NCI-H1092 (cell line): Measurements from ENCODE around the gene NOXO1.
A peak's percentile ranks its signal among the peaks of the same experiment; 100 is the strongest.

ENCODE experiments used
- DNase-seq: peaks from one replicate; lab custom pipeline; 2025; lab: John Stamatoyannopoulos, UW

NOXO1 gene

DNA sequence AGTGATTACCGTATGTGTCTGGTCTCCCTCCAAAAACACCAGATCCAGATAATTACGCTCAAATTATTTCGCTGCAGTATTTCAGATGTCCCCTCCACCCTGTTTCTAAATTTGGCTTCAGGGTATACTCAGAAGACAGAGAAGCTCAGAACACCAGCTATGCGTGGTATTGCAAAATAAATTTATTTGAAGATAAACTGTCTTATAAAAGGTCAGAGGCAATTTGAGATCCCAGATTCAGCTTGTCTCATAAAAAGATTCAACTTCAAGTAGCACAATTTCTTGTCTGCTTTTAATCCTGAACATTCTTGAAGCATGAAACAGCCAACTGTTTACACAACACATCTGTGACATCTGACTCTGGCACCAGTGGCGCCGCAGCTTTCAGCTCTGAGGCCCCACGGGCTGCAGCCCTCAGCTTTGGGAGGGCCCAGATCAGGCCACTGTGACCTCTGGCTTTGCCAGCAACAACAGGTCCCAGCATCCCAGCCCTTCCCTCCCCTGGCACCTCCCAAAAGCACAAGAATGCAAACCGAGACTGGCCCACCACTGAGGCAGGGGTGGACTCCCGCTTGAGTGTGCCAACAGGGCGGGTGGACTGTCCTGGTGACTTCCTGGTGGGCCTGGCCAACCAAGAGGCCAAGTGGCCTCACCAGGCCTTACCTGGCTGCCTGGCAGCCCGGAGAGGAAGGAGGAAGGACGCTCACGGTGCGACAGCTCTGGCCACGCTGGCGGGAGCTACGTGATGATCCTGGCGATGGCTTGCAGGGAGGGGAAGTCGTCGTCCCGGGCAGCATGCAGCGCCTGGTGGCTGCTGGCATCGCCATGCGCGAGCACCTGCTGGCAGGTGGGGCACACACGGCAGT lies 16.5 kb upstream of the NOXO1 start:
- DNase-seq = no peak

DNA sequence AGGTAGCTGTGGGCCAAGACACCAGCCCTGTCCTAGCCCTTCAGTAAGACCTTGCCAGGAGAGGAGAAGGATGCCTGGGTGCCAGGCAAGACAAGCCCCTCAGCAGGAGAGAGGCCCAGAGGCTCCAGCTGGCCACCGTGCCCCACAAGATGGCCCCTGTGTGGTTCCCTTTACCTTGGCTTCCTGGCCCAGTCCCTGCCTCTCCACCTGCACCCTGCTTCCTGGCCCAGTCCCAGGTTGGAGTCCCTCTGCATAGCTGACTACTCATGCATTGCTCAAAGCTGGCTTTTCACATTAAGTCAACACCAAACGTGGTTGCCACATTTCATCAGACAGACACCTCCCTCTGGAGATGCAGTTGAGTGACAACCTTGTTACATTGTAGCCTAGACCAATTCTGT lies 12.5 kb upstream of the NOXO1 start:
- no peak for DNase-seq

DNA sequence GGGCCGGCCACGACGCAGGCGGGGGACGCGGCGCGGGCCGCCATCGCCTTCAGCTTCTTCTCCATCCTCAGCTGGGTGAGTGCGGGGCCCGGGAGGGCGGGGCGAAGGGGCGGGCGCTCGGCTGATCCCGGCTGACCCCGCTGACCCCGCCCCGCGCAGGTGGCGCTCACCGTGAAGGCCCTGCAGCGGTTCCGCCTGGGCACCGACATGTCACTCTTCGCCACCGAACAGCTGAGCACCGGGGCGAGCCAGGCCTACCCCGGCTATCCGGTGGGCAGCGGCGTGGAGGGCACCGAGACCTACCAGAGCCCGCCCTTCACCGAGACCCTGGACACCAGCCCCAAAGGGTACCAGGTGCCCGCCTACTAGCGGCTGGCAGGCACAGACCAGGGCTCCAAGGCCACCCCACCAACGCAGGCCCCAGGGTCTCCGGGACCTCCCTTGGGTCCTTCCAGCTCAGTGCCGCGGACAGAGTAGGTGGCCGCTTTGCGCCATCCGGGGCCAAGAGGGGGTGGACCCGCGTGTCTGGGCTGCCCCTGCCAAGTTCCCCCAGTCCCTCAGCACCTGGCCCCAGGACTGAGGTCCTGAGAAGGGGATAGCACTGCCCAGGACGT lies 11.5 kb upstream of the NOXO1 start:
- no peak for DNase-seq

DNA sequence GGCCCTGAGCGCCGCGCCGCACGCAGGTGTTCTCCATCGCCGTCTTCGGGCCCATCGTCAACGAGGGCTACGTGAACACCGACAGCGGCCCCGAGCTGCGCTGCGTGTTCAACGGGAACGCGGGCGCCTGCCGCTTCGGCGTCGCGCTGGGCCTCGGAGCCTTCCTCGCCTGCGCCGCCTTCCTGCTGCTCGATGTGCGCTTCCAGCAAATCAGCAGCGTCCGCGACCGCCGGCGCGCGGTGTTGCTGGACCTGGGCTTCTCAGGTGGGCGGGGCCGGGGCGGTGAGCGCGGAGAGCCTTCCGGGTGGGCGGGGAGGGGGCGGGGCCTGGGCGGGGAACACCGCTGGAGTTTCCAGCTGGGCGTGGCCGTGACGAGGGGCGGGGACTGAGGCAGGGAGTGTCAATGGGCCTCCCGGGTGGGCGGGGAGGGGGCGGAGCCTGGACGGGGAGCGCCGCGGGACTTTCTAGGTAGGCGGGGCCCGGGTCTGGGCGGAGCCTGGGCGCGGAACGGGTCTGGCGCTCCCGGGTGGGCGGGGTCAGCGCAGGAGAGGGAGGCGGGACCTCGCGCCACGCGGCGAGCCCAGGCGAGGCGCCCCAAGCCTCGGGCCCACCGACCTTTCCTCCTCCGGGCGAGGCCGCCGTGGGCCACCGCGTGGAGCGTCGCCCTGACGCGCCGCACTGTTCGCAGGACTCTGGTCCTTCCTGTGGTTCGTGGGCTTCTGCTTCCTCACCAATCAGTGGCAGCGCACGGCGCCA lies 10.9 kb upstream of the NOXO1 start:
- no peak for DNase-seq

DNA sequence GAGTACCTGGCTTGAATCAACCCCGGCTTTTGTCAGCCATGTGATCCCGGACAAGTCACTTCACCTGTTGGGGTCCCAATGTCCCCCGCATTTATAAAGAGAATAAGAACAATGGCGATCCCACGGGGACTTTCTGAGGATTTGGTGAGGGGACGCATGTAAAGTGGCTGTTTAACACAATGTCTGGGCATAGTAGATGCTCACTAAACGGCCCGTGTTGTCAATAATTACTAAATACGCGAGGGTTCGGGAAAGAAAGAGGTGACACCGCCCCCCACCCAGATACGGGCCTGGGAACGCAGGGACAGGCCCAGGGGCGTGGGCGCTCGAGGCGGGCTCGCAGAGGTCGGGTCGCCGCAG lies 10.3 kb upstream of the NOXO1 start:
- no peak for DNase-seq

DNA sequence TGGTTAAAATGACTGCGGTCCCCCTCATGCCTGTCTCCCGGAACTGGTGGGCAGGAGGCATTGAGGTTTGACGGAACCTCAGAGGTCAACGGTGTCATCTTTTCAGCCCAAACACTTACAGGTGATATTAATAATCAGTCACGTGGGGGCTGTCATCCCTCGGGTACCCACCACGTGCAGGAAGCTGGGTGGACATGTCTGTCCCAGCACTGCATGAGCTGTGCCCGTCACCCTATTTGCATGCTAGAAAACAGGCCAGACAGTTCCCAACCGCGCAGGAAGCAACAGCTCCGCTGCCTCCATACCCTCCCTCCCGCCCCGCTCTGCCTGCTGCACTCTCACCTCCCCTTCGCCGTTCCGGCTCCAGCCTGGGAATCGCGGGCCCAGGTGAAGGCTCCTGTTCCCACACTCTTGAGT lies 9.9 kb upstream of the NOXO1 start:
- DNase-seq = no peak

DNA sequence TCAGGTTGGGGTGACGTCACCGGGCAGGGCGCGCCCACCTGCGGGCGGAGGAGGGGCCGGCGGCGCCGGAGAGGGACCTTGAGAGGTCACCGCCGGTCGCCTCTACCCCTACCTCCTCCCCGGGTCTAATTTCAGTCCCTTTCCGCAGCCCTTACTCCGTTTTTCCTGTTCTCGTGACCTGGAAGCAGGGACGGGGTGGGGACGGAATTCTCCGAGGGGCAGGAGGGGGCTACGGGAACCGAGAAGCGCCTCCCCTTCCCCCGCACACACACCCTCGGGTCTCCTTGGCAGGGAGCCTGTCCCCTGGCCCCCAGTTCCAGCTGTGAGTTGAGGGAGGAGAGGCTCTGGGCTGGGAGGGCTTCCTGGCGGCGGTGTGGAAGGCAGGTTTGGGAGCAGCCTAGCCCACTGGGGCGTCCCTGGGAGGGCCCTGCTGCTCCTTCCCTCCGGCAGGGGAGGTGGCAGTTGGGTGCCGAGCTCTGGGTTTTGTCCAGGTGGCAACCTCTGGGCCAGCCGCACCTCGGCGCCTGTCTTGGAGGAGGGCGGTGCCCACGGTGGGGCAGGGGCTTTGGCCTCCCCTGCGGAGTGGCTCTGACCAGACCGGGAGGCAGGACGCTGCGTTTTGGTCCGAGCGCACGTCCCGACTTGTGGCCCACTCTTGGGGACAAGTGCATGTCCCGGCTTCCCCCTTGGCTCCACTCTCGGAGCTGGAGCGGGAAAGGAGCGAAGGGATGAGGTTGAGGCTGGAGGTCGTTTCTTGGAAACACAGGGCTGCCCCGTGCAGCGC lies 9.3 kb upstream of the NOXO1 start:
- DNase-seq = no peak

DNA sequence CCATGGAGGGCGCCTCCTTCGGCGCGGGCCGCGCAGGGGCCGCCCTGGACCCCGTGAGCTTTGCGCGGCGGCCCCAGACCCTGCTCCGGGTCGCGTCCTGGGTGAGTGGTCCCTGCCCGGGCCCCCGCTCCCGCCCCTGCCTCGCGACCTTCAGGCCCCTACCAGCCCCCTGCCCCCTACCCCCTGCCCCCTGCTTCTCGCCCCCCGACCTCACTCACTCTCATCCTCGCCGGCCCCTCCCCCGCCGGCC lies 8.8 kb upstream of the NOXO1 start:
- DNase-seq = no peak

DNA sequence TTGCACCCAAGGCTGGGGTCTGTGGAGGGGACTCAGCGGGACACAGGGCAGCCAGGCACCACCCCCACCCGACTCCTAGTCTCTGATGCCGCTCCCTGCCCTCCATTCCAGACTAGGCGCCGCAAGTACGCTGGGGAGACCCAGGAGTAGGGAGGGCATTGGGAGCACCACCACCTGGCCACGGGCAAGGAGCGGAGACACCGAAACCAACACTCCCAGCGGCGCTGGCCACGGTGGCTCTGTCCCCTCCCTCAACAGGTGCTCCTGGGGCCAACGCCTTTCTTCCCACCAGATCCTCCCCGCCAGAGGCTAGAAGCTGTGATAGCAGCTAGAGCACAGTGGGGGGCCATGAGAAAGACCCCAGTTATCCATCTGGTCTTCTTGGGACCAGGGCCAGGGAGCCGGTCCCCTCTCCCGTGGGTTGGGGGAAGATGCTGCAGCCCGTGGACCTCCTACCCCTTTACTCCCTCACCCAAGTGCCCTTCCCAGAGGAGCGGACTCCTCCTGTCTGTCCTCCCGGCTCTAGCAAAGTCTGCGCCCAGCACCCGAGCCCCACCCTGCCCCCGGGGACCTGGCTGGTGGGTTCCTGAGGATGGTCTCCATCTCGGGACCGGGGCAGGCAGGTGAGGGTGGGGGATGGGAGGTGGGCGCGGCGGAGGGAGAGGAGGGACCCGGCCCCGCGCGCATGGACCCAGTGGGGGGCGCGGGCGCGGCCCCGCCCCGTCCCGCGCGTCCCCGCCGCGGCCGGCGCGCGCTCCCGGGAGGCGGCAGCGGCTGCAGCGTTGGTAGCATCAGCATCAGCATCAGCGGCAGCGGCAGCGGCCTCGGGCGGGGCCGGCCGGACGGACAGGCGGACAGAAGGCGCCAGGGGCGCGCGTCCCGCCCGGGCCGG lies 8.2 kb upstream of the NOXO1 start, which contains the start of gene SYNGR3:
Gene SYNGR3, plus strand, starts transcription at position 762 of the 892 bp plus-strand sequence. CDS start 133 bp downstream, outside the sequence.
- DNase-seq = no peak

DNA sequence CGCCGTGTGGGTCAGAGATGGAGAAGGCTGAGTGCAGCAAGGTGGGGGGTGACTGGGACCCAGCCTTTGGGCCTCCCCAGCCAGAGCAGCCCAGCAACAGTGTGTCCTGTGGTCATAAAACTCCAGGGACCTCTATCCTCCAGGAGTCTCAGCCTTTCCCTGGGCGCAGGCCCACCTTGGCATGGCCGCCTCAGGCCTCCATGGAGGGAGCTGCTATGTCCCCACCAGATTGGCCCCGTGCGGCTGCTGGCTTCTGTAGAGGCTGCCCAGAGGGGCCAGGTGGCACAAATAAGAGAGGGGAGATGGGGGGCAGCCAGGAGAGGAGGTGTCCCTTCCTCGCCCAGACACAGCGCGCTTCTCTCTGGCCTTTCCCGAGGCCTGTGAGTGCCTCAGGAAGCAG lies 5.9 kb upstream of the NOXO1 start:
- no peak for DNase-seq

DNA sequence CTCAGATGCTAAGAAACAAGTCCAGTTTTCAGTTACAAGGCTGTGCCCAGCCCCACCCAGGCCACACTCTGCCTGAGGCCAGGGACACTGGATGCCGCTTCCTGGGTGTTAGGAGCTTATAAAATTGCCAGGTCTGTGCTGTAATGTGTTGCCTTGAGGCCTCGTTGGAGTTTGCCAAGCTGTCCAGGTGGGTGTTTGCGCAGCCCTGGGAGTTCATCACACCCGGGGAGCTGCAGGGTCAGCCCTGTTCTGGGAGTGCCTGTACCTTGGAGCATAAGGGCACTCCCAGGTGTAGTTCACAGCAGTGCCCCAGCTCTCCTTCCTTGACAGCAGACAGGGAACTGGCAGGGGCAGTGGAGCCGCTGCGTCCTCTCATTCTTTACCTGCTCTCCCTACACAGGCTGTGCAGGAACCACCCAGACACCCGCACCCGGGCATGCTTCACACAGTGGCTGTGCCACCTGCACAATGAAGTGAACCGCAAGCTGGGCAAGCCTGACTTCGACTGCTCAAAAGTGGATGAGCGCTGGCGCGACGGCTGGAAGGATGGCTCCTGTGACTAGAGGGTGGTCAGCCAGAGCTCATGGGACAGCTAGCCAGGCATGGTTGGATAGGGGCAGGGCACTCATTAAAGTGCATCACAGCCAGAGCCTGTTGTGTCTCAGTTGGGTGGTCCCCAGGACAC lies 4.3 kb upstream of the NOXO1 start:
- no peak for DNase-seq

DNA sequence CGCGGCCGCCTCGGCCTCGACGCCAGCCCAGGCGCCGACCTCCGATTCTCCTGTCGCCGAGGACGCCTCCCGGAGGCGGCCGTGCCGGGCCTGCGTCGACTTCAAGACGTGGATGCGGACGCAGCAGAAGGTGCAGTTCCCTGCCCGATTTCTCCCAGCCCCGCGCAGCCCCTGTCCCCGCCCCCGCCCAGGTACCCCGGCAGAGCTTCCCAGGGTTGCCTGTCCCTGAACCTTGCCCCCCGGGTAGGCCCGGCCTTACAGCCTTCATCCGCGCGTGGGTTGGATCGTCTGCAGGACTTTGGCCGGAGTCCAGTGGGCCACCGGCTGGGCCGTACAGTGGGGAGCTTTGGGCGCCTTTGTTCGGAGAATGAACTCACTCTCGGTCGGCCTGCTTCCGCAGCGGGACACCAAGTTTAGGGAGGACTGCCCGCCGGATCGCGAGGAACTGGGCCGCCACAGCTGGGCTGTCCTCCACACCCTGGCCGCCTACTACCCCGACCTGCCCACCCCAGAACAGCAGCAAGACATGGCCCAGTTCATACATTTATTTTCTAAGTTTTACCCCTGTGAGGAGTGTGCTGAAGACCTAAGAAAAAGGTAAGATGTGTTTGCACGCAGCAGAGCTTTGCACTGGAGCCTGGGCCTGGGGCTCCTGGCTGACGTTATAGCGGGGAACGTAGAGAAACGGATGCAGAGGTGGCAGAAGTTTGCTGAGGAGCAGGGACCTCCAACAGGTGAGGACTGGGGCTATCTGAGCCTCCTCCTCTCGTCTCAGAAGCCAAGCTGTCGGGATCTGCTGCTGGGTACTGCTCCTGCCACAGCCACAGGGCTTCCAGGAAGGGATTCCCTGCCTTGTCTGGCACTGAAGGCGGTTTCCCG lies 3.3 kb upstream of the NOXO1 start:
- DNase-seq = no peak

DNA sequence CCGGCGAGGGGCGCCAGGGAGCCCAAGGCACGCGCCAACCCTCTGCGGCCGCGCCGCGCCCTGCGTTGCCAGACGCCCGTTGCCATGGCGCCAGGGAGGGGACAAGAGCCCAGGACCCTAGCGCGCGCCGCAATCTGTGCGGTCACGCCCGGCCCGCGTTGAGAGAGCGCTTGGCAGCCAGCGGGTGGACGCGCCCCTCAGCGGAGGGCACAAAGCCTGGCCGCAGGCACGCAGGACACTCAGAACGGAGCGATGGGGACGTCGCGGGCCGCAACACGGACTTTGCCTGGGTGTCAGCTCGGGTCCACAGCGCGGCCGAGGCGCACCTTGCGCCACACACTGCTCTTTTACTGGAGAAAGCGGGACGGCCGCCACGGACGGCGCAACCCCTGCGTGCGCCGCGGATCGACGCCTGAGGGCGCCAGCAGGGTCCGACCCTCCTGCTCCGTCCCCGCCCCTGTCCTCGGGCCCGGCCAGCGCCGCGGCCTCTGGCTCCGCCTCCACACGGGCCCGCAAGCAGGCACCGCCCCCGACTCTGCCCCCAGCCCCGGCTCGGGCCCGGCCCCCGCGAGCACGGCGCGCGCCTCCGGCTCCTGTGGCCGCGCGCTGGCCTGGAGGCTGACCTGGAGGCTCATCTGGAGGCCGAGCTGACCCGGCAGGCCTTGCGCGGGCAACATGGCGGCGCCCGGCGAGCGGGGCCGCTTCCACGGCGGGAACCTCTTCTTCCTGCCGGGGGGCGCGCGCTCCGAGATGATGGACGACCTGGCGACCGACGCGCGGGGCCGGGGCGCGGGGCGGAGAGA lies 2.5 kb upstream of the NOXO1 start, which contains the start of gene GFER:
Gene GFER, plus strand, starts transcription at position 650 of the 803 bp plus-strand sequence. Its CDS starts 26 bp downstream, at position 676.
- peak; percentile 82 for DNase-seq

DNA sequence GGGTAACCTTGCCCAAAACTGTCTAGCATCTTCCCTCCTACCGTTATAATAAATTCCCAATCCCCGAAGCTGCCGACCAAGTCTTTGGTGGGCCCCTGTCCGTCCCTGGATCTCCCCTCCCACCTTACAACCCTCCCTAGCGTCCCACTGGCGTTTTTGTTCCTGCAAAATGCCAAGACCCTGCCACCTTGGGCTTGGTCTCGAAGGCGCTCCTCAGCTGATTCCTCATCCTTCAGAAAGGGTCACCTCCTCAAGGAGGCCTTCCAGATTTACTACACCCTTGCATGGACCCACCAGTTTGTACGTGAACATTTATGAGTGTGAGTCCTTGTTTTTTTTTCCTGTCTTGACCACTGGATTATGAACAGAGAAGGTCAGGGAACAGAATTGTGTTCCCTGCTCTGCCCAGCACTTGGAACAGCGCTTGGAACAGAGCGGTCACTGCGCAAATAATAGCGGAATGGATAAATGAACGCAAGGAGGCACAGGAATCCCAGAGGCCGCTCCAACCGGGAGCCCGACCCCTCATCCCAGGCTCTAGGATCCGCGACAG lies 1.8 kb upstream of the NOXO1 start:
- no peak for DNase-seq

DNA sequence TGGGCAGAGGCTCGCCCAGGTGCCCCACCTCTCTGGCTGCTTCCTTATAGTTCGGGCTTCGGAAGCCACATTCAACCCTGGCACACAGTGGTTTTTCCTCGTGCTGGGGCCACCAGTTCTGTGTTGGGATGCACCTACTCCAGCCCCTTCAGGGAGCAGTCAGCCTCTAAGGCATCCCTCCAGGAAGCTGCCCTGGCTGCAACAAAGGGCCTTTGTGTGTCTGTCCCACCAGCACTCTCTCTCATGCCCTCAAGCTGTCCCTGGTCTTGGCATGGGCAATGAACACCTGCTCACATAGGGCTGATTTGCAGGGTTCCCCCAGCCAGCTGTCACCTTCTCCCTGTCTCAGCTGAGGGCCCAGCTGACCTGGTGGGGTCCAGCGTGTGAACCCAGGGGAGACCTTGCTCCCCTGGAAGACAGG lies 754 bp upstream of the NOXO1 start:
- peak; percentile 41 for DNase-seq

DNA sequence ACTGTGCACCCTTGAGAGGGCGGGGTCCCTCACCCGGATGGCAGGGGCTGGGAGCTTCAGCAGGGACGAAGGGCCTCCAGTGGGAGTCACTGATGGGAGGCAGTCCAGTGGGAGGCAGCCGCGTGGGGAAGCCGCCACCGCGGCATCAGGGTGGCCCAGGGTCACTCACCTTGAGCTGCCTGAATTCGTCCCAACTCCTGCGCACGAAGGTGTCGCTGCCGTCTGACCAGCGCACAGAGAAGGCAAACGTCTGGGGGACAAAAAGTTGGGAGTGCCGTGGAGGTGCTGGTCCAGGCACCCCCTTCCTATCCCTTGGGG lies 540 bp downstream of the NOXO1 start:
- DNase-seq = no peak

DNA sequence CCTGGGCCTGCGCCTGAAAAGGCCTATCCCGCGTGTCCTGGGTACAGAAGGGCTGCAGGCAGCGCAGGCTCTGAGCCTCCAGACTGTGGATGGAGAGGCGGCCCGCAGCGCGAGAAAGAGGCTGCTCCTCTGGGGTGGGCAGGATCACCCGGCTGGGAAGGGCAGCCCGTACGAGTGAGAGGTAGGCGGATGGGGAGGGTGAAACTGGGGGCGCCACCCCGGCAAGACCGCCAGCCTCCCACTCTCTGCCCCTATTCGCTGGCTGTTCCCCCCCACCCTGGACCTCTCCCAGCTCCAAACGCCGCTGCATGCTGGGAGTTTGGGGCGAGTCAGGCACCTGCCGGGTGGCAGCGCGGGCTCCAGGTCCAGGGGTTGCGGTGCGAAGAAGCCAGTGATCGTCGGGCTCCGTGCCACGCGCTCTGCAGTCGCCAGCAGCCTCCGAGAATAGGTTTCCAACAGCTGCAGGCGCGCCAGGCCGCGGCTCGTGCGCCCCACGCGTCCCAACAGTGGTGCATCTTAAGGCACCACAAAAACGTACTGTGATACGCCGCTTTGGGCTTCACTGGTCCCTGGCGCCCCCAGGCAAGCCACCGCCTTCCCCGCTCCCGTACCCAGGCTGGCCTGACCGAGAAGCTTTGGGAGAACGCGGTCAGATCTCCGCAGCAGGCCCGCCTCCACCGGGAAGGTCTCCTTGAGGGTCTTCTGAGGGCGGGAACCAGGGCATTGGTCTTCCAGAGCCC lies 1.1 kb downstream of the NOXO1 start:
- DNase-seq = no peak
